WTC11 (cell line): ENCODE data around the gene CAMKMT. TPM values are rescaled to one million over a fixed set of nuclear protein-coding genes. Genes with fewer than 3 reads are reported as not detected.

Source experiments
- ATAC-seq: fragments of 200-7000 bp; cut with Tn5 transposase; 2 replicates; pipeline ENCODE4 v1.10.0; 2021; ENCODE audit warnings: mild to moderate bottlenecking, moderate library complexity
- CTCF ChIA-PET: fragments of 300-600 bp; sonication (Branson Sonifier 250); formaldehyde crosslinking; loops from one replicate; lab custom pipeline; 2021; ENCODE audit warnings: antibody characterized with exemption; lab: Charles Lee
- POLR2A ChIA-PET: fragments of 350-600 bp; sonication (Branson Sonifier 250); formaldehyde crosslinking; loops from one replicate; lab custom pipeline; 2021; ENCODE audit warnings: antibody characterized with exemption; lab: Charles Lee
- DNase-seq: peaks from one replicate; pipeline ENCODE4 v3.0.0; 2021; ENCODE audit warnings: low spot score
- H3K27ac Mint-ChIP-seq: 2 replicates; pipeline ENCODE4 v1.8.0; 2021; ENCODE audit warnings: mixed read lengths
- H3K27me3 Mint-ChIP-seq: 2 replicates; pipeline ENCODE4 v1.8.0; 2021; ENCODE audit warnings: low read depth, mild to moderate bottlenecking, moderate library complexity, mixed read lengths
- H3K36me3 Mint-ChIP-seq: 2 replicates; pipeline ENCODE4 v1.8.0; 2021; ENCODE audit warnings: mixed read lengths
- H3K4me1 Mint-ChIP-seq: 2 replicates; pipeline ENCODE4 v1.8.0; 2022; ENCODE audit warnings: mixed read lengths
- H3K4me3 Mint-ChIP-seq: 2 replicates; pipeline ENCODE4 v1.8.0; 2021; ENCODE audit warnings: mild to moderate bottlenecking, moderate library complexity, mixed read lengths
- H3K9me3 Mint-ChIP-seq: 2 replicates; pipeline ENCODE4 v1.8.0; 2021; ENCODE audit warnings: mixed read lengths
- ATF1 ChIP-seq: sonication (generic); formaldehyde crosslinking; IDR thresholded peaks from 2 replicates; pipeline ENCODE4 v1.8.1; 2023; ENCODE audit warnings: mild to moderate bottlenecking, moderate library complexity, missing genetic modification reagents
- FOXJ3 ChIP-seq: sonication (generic); formaldehyde crosslinking; IDR thresholded peaks from 2 replicates; pipeline ENCODE4 v1.9.0; 2021; ENCODE audit warnings: missing genetic modification reagents, mild to moderate bottlenecking, borderline replicate concordance
- HMGA2 ChIP-seq: fragments of 250-450 bp; sonication (Bioruptor Pico); IDR thresholded peaks from 2 replicates; pipeline ENCODE4 v1.4.0; 2021; ENCODE audit warnings: mild to moderate bottlenecking, moderate library complexity
- IRF2 ChIP-seq: sonication (generic); formaldehyde crosslinking; IDR thresholded peaks from 2 replicates; pipeline ENCODE4 v1.8.0; 2022; ENCODE audit warnings: low read depth, missing genetic modification reagents, borderline replicate concordance
- MXD4 ChIP-seq: fragments of 250-450 bp; sonication (Bioruptor Pico); IDR thresholded peaks from 2 replicates; pipeline ENCODE4 v1.8.0; 2021; ENCODE audit warnings: mild to moderate bottlenecking, moderate library complexity, borderline replicate concordance
- NR1H2 ChIP-seq: sonication (generic); formaldehyde crosslinking; IDR thresholded peaks from 2 replicates; pipeline ENCODE4 v1.9.0; 2021; ENCODE audit warnings: mild to moderate bottlenecking, moderate library complexity, missing genetic modification reagents
- SOX15 ChIP-seq: fragments of 250-450 bp; sonication (Bioruptor Pico); IDR thresholded peaks from 2 replicates; pipeline ENCODE4 v1.9.0; 2021; ENCODE audit warnings: mild to moderate bottlenecking
- TEAD4 ChIP-seq: sonication (generic); formaldehyde crosslinking; IDR thresholded peaks from 2 replicates; pipeline ENCODE4 v1.8.0; 2022; ENCODE audit warnings: mild to moderate bottlenecking, missing genetic modification reagents
- ZNF121 ChIP-seq: sonication (generic); formaldehyde crosslinking; IDR thresholded peaks from 2 replicates; pipeline ENCODE4 v1.8.0; 2023; ENCODE audit warnings: missing genetic modification reagents
- ZNF138 ChIP-seq: sonication (generic); formaldehyde crosslinking; conservative IDR thresholded peaks from 2 replicates; pipeline ENCODE4 v1.8.1; 2022; ENCODE audit warnings: mild to moderate bottlenecking, moderate library complexity, missing genetic modification reagents
- ZNF671 ChIP-seq: fragments of 250-450 bp; sonication (Bioruptor Pico); IDR thresholded peaks from 2 replicates; pipeline ENCODE4 v1.8.0; 2021; ENCODE audit warnings: mild to moderate bottlenecking
- total RNA-seq: library from RNA; stranded (reverse); gene quantifications from 3 replicates; pipeline ENCODE4 v1.2.3, GENCODE V29; 2021
- TF ChIP-seq, protein P1 (sequence below): sonication (generic); formaldehyde crosslinking; IDR thresholded peaks from 2 replicates; pipeline ENCODE4 v1.8.0; 2022; ENCODE audit warnings: mild to moderate bottlenecking, missing genetic modification reagents
- TF ChIP-seq, protein P2 (sequence below): sonication (generic); formaldehyde crosslinking; conservative IDR thresholded peaks from 2 replicates; pipeline ENCODE4 v1.8.1; 2023; ENCODE audit warnings: mild to moderate bottlenecking, low read depth, missing genetic modification reagents, moderate library complexity
- TF ChIP-seq, protein P3 (sequence below): sonication (generic); formaldehyde crosslinking; IDR thresholded peaks from 2 replicates; pipeline ENCODE4 v1.8.0; 2022; ENCODE audit warnings: mild to moderate bottlenecking, missing genetic modification reagents
- TF ChIP-seq, protein P4 (sequence below): sonication (generic); formaldehyde crosslinking; IDR thresholded peaks from 2 replicates; pipeline ENCODE4 v1.8.0; 2023; ENCODE audit warnings: missing genetic modification reagents
- TF ChIP-seq, protein P5 (sequence below): sonication (generic); formaldehyde crosslinking; IDR thresholded peaks from 2 replicates; pipeline ENCODE4 v1.8.1; 2022; ENCODE audit warnings: low read depth, mild to moderate bottlenecking, moderate library complexity, missing genetic modification reagents, borderline replicate concordance
- TF ChIP-seq, protein P6 (sequence below): sonication (generic); formaldehyde crosslinking; IDR thresholded peaks from 2 replicates; pipeline ENCODE4 v1.8.1; 2022; ENCODE audit warnings: low read depth, missing genetic modification reagents, borderline replicate concordance
- TF ChIP-seq, protein P7 (sequence below): sonication (generic); formaldehyde crosslinking; IDR thresholded peaks from 2 replicates; pipeline ENCODE4 v1.8.1; 2023; ENCODE audit warnings: mild to moderate bottlenecking, moderate library complexity, missing genetic modification reagents

Gene CAMKMT
- total RNA-seq, 1 experiment from 2014 or later: 20.6 TPM

DNA sequence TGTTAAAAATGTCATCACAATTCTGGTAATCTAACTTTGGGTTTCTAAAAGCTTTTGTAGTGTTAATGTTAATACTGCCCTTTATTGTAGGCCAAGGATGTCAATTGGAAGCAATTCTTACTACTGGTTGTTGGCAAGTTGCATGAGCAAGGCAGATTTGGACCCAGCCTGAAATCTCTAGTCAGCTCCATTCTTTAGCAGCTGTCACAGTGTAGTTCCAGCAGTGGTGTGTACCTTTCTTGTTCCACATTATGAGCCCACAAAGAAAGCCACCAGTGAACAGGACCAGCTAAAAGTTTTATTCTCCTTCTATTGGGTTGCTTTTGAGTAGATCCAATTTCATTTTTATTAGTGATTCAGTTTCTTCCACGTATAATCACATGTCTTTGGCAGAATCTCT, 133.8 kb downstream of the CAMKMT start (continued):
- TF ChIP-seq IRF2 (CRISPR knock-in tag) (no peak), HMGA2 (no peak), NR1H2 (CRISPR knock-in tag) (no peak)

DNA sequence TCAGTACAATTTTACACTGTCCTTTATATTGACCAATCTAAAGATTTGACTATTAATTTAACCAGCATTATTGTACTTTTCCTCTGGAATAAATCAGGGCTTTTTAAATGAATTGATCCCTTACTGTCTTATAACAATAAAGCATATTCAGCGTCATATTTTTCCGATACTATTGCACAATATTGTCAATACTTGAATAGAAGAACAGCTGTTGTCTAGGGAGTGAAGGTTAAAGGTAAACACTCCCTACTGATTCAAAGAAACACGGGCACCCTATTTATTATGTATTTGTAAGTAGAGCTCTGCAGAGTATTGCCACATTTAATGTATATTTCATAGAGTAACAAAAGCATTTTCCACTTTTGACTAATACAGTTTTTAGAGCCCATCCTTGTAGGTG, 134.4 kb downstream of the CAMKMT start:
- ChIA-PET CTCF (interaction anchor here (2.1 kb wide), 1 partner anchor 17 kb away, joined by 6 read pairs; no protein-coding TSS in a partner anchor), POLR2A (no interaction called here)
- peaks cover 22% of the 10 kb centered on the region for H3K4me1 Mint-ChIP-seq
- ATAC-seq: no peak
- DNase-seq: no peak
- H3K27me3 Mint-ChIP-seq: no peaks in the 10 kb centered on the region
- no peak overlapping the region; the same call in 1 of the 2 replicates for H3K27ac Mint-ChIP-seq
- no peak overlapping the region for H3K4me3 Mint-ChIP-seq
- H3K36me3 Mint-ChIP-seq: no peaks in the 10 kb centered on the region
- H3K9me3 Mint-ChIP-seq: no peaks in the 10 kb centered on the region
- TF ChIP-seq MXD4 (no peak), ATF1 (CRISPR knock-in tag) (no peak), ZNF671 (CRISPR knock-in tag) (no peak), ZNF121 (CRISPR knock-in tag) (no peak), FOXJ3 (CRISPR knock-in tag) (no peak), ZNF138 (CRISPR knock-in tag) (no peak), TEAD4 (CRISPR knock-in tag) (no peak)
- TF ChIP-seq, protein P1, sequence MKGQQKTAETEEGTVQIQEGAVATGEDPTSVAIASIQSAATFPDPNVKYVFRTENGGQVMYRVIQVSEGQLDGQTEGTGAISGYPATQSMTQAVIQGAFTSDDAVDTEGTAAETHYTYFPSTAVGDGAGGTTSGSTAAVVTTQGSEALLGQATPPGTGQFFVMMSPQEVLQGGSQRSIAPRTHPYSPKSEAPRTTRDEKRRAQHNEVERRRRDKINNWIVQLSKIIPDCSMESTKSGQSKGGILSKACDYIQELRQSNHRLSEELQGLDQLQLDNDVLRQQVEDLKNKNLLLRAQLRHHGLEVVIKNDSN: no peak
- TF ChIP-seq, protein P2, sequence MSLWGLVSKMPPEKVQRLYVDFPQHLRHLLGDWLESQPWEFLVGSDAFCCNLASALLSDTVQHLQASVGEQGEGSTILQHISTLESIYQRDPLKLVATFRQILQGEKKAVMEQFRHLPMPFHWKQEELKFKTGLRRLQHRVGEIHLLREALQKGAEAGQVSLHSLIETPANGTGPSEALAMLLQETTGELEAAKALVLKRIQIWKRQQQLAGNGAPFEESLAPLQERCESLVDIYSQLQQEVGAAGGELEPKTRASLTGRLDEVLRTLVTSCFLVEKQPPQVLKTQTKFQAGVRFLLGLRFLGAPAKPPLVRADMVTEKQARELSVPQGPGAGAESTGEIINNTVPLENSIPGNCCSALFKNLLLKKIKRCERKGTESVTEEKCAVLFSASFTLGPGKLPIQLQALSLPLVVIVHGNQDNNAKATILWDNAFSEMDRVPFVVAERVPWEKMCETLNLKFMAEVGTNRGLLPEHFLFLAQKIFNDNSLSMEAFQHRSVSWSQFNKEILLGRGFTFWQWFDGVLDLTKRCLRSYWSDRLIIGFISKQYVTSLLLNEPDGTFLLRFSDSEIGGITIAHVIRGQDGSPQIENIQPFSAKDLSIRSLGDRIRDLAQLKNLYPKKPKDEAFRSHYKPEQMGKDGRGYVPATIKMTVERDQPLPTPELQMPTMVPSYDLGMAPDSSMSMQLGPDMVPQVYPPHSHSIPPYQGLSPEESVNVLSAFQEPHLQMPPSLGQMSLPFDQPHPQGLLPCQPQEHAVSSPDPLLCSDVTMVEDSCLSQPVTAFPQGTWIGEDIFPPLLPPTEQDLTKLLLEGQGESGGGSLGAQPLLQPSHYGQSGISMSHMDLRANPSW: no peak
- TF ChIP-seq, protein P3, sequence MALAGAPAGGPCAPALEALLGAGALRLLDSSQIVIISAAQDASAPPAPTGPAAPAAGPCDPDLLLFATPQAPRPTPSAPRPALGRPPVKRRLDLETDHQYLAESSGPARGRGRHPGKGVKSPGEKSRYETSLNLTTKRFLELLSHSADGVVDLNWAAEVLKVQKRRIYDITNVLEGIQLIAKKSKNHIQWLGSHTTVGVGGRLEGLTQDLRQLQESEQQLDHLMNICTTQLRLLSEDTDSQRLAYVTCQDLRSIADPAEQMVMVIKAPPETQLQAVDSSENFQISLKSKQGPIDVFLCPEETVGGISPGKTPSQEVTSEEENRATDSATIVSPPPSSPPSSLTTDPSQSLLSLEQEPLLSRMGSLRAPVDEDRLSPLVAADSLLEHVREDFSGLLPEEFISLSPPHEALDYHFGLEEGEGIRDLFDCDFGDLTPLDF: no peak
- TF ChIP-seq, protein P4, sequence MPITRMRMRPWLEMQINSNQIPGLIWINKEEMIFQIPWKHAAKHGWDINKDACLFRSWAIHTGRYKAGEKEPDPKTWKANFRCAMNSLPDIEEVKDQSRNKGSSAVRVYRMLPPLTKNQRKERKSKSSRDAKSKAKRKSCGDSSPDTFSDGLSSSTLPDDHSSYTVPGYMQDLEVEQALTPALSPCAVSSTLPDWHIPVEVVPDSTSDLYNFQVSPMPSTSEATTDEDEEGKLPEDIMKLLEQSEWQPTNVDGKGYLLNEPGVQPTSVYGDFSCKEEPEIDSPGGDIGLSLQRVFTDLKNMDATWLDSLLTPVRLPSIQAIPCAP (CRISPR knock-in tag): no peak
- TF ChIP-seq, protein P5, sequence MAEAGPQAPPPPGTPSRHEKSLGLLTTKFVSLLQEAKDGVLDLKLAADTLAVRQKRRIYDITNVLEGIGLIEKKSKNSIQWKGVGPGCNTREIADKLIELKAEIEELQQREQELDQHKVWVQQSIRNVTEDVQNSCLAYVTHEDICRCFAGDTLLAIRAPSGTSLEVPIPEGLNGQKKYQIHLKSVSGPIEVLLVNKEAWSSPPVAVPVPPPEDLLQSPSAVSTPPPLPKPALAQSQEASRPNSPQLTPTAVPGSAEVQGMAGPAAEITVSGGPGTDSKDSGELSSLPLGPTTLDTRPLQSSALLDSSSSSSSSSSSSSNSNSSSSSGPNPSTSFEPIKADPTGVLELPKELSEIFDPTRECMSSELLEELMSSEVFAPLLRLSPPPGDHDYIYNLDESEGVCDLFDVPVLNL (CRISPR knock-in tag): no peak
- TF ChIP-seq, protein P6, sequence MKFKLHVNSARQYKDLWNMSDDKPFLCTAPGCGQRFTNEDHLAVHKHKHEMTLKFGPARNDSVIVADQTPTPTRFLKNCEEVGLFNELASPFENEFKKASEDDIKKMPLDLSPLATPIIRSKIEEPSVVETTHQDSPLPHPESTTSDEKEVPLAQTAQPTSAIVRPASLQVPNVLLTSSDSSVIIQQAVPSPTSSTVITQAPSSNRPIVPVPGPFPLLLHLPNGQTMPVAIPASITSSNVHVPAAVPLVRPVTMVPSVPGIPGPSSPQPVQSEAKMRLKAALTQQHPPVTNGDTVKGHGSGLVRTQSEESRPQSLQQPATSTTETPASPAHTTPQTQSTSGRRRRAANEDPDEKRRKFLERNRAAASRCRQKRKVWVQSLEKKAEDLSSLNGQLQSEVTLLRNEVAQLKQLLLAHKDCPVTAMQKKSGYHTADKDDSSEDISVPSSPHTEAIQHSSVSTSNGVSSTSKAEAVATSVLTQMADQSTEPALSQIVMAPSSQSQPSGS (CRISPR knock-in tag): no peak

DNA sequence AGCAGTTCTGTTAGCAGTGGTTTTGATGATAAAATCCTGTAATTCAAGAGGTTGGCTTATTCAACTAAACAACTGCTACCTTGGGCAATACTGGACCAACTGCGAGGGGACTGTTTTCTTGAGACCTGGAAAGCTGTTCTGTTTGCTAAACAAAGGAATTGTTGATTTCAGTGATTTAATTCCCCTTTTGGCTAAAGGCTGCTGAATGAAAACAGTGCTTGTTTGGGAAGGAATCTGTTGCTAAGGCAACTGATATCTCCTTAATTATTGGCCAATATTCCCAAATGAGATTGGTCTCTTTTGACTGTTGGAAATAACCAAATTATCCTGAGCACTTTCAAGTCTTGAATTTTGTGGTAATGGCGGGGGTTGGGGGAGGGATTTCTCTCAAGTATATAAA, 136.8 kb downstream of the CAMKMT start:
- Mint-ChIP-seq H3K27ac (0 out of 2 replicates have a peak overlapping the region, but pooled peaks have one; percentile 3), H3K4me3 (no peak overlapping the region), H3K4me1 (peaks cover 33% of the 10 kb centered on the region), H3K27me3 (no peaks in the 10 kb centered on the region), H3K36me3 (no peaks in the 10 kb centered on the region), H3K9me3 (no peaks in the 10 kb centered on the region)
- ChIA-PET CTCF (interaction anchor here (0.9 to 2.5 kb wide), 2 partner anchors 19 to 35 kb away, joined by 3 to 13 read pairs; no protein-coding TSS in a partner anchor), POLR2A (interaction anchor here (0.6 kb wide), 1 partner anchor 254 kb away, joined by 3 read pairs; no protein-coding TSS in a partner anchor)
- ATAC-seq (no peak), DNase-seq (no peak)
- TF ChIP-seq, protein P6 (CRISPR knock-in tag): no peak
- TF ChIP-seq, protein P7, sequence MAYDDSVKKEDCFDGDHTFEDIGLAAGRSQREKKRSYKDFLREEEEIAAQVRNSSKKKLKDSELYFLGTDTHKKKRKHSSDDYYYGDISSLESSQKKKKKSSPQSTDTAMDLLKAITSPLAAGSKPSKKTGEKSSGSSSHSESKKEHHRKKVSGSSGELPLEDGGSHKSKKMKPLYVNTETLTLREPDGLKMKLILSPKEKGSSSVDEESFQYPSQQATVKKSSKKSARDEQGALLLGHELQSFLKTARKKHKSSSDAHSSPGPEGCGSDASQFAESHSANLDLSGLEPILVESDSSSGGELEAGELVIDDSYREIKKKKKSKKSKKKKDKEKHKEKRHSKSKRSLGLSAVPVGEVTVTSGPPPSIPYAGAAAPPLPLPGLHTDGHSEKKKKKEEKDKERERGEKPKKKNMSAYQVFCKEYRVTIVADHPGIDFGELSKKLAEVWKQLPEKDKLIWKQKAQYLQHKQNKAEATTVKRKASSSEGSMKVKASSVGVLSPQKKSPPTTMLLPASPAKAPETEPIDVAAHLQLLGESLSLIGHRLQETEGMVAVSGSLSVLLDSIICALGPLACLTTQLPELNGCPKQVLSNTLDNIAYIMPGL (CRISPR knock-in tag): no peak
- TF ChIP-seq TEAD4 (CRISPR knock-in tag) (no peak), SOX15 (CRISPR knock-in tag) (no peak)
- TF ChIP-seq, protein P2: no peak
